SK-N-SH (cell line): ENCODE measurements around the gene SRGAP1.

Experiments used
- EZH2phosphoT487 ChIP-seq: fragments of 200-600 bp; sonication (generic); IDR thresholded peaks from 2 replicates; pipeline ENCODE4 v1.6.1; 2017; ENCODE audit warnings: low read depth, mixed run types, mild to moderate bottlenecking, antibody characterized with exemption, moderate library complexity, borderline replicate concordance
- FOSL2 ChIP-seq: IDR thresholded peaks from 2 replicates; pipeline ENCODE4 v1.4.0; 2012; ENCODE audit warnings: low read depth, mild to moderate bottlenecking, moderate library complexity, borderline replicate concordance
- FOXJ3 ChIP-seq: sonication (generic); formaldehyde crosslinking; IDR thresholded peaks from 2 replicates; pipeline ENCODE4 v1.5.1; 2020; ENCODE audit warnings: mild to moderate bottlenecking, missing genetic modification reagents
- FOXM1 ChIP-seq: IDR thresholded peaks from 2 replicates; pipeline ENCODE4 v1.4.0; 2012; ENCODE audit warnings: low read depth, mild to moderate bottlenecking
- GABPA ChIP-seq: IDR thresholded peaks from 2 replicates; pipeline ENCODE4 v1.4.0; 2012; ENCODE audit warnings: low read depth, mild to moderate bottlenecking
- MAX ChIP-seq: IDR thresholded peaks from 2 replicates; pipeline ENCODE4 v1.4.0; 2012; ENCODE audit warnings: low read depth
- MXI1 ChIP-seq: IDR thresholded peaks from 2 replicates; pipeline ENCODE4 v1.6.1; 2012; ENCODE audit warnings: mild to moderate bottlenecking, low read depth, low read length, improper control_type of control experiment
- POLR2AphosphoS5 ChIP-seq: IDR thresholded peaks from 2 replicates; pipeline ENCODE4 v1.6.1; 2012; ENCODE audit warnings: low read depth, low read length
- RAD21 ChIP-seq: IDR thresholded peaks from 2 replicates; pipeline ENCODE4 v1.6.1; 2012; ENCODE audit warnings: mild to moderate bottlenecking, low read length
- REST ChIP-seq: IDR thresholded peaks from 2 replicates; pipeline ENCODE4 v1.6.1; 2012; ENCODE audit warnings: mild to moderate bottlenecking, low read depth, low read length, moderate library complexity
- TEAD4 ChIP-seq: IDR thresholded peaks from 2 replicates; pipeline ENCODE4 v1.4.0; 2012; ENCODE audit warnings: mild to moderate bottlenecking, borderline replicate concordance; ENCODE audit not compliant: insufficient read depth
- YY1 ChIP-seq: IDR thresholded peaks from 2 replicates; pipeline ENCODE4 v1.4.0; 2012; ENCODE audit warnings: low read depth, mild to moderate bottlenecking
- TF ChIP-seq, protein P1 (sequence below): fragments of 200-600 bp; sonication (generic); IDR thresholded peaks from 2 replicates; pipeline ENCODE4 v1.6.1; 2017; ENCODE audit warnings: antibody characterized with exemption, mild to moderate bottlenecking, moderate library complexity

DNA sequence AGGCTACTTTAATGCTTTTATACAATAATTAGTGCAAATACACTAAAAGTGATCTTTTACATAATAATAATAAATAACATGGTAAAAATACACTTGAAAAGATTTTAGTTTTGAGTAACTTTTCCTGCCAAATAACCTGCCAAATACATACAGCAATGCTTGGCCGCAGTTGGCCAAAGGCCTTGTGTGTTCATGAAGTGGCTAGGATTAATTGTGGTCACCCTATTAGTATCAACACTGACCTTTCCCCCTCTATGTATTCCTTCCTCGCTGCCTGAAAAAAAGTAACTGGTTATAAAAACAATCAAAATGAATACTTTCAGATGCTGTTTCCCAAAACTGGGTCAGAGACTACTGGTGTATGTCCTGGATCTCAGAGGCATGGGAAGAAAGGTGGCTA, 343.3 kb downstream of the SRGAP1 start:
- TF ChIP-seq, protein P1, sequence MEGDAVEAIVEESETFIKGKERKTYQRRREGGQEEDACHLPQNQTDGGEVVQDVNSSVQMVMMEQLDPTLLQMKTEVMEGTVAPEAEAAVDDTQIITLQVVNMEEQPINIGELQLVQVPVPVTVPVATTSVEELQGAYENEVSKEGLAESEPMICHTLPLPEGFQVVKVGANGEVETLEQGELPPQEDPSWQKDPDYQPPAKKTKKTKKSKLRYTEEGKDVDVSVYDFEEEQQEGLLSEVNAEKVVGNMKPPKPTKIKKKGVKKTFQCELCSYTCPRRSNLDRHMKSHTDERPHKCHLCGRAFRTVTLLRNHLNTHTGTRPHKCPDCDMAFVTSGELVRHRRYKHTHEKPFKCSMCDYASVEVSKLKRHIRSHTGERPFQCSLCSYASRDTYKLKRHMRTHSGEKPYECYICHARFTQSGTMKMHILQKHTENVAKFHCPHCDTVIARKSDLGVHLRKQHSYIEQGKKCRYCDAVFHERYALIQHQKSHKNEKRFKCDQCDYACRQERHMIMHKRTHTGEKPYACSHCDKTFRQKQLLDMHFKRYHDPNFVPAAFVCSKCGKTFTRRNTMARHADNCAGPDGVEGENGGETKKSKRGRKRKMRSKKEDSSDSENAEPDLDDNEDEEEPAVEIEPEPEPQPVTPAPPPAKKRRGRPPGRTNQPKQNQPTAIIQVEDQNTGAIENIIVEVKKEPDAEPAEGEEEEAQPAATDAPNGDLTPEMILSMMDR: no peak
- TF ChIP-seq MAX (no peak), MXI1 (no peak), GABPA (no peak), POLR2AphosphoS5 (no peak), YY1 (no peak), FOXM1 (no peak), FOSL2 (no peak), EZH2phosphoT487 (no peak), RAD21 (no peak), REST (no peak), TEAD4 (no peak), FOXJ3 (no peak)
